Effector CD4-positive, alpha-beta T cell (primary cell): ENCODE results near the gene SCFD2.
"Not testable (repeated sequence)": the region's sequence is repeated elsewhere in the genome, so short reads cannot be mapped to it uniquely, and the experiment has no call there.

ENCODE experiments used
- DNase-seq: peaks from one replicate; pipeline ENCODE4 v3.0.0-alpha.2; 2020

SCFD2 gene

DNA sequence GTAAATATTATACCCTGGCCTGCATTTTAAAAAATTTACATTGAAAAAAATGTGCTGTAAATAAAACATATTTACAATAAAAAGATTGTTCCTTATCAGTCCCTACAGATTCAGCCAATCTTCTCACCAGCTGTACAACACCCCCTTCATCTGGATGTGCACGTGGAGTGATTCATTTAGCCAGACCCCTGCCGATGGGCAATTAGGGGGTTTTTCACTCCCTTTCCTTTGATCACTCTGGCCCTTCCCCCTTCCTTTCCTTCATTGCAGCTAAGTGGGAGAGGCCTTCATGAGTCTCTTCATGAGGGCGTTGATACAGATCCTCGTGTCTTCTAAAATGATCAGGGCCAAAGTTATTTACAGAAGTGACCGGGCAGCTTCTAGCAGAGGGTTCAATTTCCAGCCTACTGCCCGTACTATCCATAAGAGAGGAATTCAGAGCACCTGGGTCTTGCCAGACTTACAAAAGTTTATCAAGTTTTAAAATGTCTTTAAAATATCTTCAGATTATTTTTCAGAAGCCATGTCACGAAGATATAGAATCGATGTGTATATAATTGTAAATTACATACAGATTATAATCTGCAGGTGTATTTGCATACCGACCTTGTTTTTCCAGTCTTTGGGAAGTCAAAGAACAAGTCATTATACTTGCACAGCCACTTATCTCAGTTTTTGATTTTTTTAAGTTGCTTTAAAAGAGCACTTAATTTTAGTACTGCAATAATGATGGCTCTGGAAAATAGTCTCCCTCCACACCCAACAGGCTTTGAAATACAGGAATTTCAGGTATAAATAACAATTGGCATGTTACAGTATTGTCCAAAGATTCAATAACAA is 525.1 kb downstream of the SCFD2 start:
- no peak for DNase-seq

DNA sequence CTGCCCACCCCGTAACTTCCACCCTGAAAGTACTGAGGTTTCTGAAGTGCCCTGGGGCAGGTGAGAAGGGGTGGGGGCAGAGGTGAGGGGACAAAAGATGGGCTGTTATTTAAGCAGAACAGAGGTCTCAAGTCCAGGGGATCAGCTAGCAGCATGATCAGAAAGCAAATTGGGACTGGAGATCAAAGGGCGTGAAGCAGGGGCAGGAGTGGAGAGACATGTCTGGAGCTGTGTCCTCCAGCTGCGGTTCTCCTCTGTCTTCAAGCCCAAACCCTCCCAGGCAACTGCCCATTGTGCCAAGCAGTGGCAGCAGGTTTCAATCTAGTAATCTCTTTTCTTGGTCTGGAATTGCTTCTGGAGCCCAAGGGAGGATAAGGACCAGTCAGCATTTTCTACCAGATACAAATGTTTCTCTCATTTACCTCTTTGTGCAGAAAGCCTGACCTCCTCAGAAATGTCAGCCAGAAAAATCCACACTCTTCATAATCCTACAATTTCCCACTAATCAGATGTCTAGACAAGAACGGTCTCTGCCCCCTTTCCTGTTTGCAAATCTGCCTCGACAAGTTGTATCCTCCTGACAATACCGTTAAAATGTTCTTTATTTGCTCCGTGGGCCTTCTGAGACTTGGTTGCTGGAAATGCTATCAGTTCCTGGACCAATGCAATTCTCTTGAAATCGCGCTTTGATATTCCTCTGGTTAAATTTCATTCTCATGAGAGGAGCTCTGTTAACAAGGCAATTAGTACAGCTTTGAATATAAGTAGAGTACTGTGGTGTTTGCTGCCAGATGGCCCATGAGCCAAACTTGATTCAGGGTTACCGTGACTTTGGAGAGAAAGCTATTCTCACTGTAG is 526.9 kb downstream of the SCFD2 start:
- no peak for DNase-seq

- DNase-seq: no peak
Observed at GRCh38 chr4:52837716-52838558, 527.9 kb downstream of the SCFD2 start.

- DNase-seq: no peak
Observed at GRCh38 chr4:52836678-52837077, 529.2 kb downstream of the SCFD2 start.

- DNase-seq: no peak
Observed at GRCh38 chr4:52836120-52836519, 529.7 kb downstream of the SCFD2 start.

DNA sequence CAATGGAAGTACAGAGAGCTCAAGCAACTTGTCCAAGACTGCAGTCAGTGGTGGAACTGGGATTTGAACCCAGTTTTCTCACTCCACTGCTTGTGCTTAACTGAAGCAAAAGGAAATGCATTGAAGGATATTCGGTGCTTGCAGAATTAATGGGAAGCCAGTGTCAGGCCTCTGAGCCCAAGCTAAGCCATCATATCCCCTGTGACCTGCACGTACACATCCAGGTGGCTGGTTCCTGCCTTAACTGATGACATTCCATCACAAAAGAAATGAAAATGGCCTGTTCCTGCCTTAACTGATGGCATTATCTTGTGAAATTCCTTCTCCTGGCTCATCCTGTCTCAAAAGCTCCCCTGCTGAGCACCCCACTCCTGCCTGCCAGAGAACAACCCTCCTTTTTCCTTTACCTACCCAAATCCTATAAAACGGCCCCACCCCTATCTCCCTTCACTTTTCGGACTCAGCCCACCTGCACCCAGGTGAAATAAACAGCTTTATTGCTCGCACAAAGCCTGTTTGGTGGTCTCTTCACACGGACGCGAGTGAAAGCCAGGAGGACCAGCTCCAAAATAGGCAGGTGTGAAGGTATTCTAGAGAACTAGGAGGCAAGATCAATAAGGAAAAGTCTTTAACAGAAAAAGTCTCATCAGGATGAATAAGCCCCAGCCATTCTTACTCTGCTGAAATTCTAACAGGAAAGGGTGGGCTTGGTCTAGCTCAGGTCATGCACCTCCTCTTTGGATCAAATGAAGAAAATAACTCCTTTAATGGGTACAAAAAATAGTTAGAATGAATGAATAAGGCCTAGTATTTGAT is 531.0 kb downstream of the SCFD2 start:
- DNase-seq: not testable (repeated sequence)

GRCh38 chr4:52833941-52834525 is 531.8 kb downstream of the SCFD2 start:
- no peak for DNase-seq

DNA sequence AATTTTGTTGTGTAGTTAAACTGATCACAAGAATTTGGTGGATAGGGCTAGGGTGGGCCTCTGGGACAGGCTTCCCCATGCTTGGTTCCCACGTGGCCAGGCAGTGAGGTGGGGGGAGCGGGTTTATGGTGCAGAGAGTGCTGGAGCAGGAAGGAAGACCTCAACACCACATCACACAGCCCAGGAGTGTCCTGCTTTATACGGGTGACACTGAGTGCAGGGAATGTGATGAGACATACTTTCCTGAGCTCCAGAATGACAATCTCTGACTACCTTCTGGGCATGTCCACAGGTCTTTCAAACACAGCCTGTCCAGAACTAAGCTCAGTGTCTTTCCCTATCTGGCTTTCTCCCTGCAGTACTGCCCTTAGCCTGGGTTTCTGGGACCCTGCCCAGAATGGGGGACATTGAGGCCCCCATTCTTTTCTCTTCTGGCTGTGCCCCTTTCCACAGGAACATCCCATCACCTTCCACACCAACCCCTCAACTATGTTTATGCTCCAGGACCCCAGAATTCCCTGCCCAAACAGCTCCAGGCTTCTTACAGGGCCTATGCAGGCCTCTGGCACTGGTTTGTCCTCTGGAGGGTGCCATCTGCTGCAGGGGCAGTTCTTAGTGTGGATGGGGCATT is 540.3 kb downstream of the SCFD2 start:
- DNase-seq: no peak

- DNase-seq: no peak
Observed at GRCh38 chr4:52824603-52825459, 541.0 kb downstream of the SCFD2 start.

DNA sequence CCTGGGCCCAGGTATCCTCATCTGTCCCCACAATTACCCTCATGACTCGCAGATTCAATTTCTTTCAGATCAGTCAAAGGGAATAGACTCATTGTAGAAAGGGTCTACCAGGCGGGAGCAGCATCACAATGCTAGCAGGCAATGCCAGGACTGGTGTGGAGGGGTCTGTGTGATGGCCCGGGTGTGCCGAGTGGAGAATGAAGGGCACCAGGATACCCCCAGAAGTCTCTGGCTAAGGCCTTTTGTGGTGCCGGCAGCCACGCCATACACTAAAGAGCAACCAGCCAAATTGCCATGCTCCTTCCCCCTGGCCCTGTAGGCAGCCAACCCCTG is 541.6 kb downstream of the SCFD2 start:
- no peak for DNase-seq

- DNase-seq: no peak
Observed at GRCh38 chr4:52823702-52824092, 542.2 kb downstream of the SCFD2 start.
